B cell (primary cell): ENCODE results near the gene TTLL8. TPM values are rescaled to one million over a fixed set of nuclear protein-coding genes. Genes with fewer than 3 reads are reported as not detected.

Source experiments
- ATAC-seq: fragments of 200-7000 bp; cut with Tn5 transposase; one replicate; pipeline ENCODE4 v1.10.0; 2021; ENCODE audit warnings: low read depth, mild to moderate bottlenecking, moderate number of reproducible peaks, moderate library complexity
- CTCF ChIA-PET: fragments of 350-600 bp; sonication (Branson Sonifier 250); formaldehyde crosslinking; loops from one replicate; lab custom pipeline; 2021; ENCODE audit warnings: antibody characterized with exemption, inconsistent platforms; lab: Charles Lee
- POLR2A ChIA-PET: fragments of 350-600 bp; sonication (Branson Sonifier 250); formaldehyde crosslinking; loops from one replicate; lab custom pipeline; 2021; ENCODE audit warnings: antibody characterized with exemption; lab: Charles Lee
- DNase-seq: peaks from one replicate; pipeline ENCODE4 v3.0.0; 2013
- H2AFZ ChIP-seq: 2 replicates; pipeline ENCODE4 v1.6.1; 2012; ENCODE audit warnings: mild to moderate bottlenecking, low read depth, low read length; ENCODE audit not compliant: insufficient read depth, poor library complexity, severe bottlenecking
- H3K27ac ChIP-seq, 2 donors: 1 replicate in 1 of 2; 2 replicates in 1 of 2; pipeline ENCODE4 v1.5.1; 2012 to 2013; ENCODE audit warnings: low read length in 2 of 2, mild to moderate bottlenecking in 2 of 2, moderate library complexity in 1 of 2
- H3K27me3 ChIP-seq, 4 experiments: fragments of 200-600 bp in 1 of 4; sonication (generic) in 1 of 4; replicated peaks in 1 of 4; 1 replicate in 2 of 4; 2 replicates in 2 of 4; pipeline versions ENCODE4 v1.6.1 to v1.7.0; 2013 to 2016; ENCODE audit warnings: low read length in 3 of 4, mild to moderate bottlenecking in 2 of 4, mixed read lengths in 1 of 4, moderate library complexity in 1 of 4; ENCODE audit not compliant: insufficient read depth in 4 of 4, control insufficient read depth in 3 of 4; ENCODE audit errors: control extremely low read depth in 1 of 4
- H3K36me3 ChIP-seq, 2 experiments: replicated peaks in 1 of 2; 1 replicate in 1 of 2; 2 replicates in 1 of 2; pipeline versions ENCODE4 v1.6.1 to v1.7.1; 2013; ENCODE audit warnings: low read length in 1 of 2; ENCODE audit not compliant: insufficient read depth in 2 of 2, control insufficient read depth in 1 of 2; ENCODE audit errors: control extremely low read depth in 1 of 2, extremely low read depth in 1 of 2
- H3K4me1 ChIP-seq, 2 donors: fragments of 200-600 bp in 1 of 2; sonication (generic) in 1 of 2; 1 replicate in 1 of 2; 2 replicates in 1 of 2; pipeline versions ENCODE4 v1.5.1 to v1.6.1; 2013 to 2017; ENCODE audit warnings: low read length in 2 of 2; ENCODE audit not compliant: control insufficient read depth in 2 of 2, insufficient read depth in 2 of 2
- H3K4me2 ChIP-seq: replicated peaks from 2 replicates; pipeline ENCODE3; 2012; ENCODE audit warnings: mild to moderate bottlenecking, low read depth, low read length; ENCODE audit not compliant: poor library complexity, severe bottlenecking
- H3K4me3 ChIP-seq, 5 experiments: fragments of 200-600 bp in 1 of 5; sonication (generic) in 1 of 5; 1 replicate in 3 of 5; 2 replicates in 2 of 5; pipeline versions ENCODE4 v1.5.1 to v1.7.0; 2011 to 2016; ENCODE audit warnings: low read length in 4 of 5, mild to moderate bottlenecking in 4 of 5, low read depth in 2 of 5, control low read depth in 1 of 5, moderate library complexity in 1 of 5; ENCODE audit not compliant: insufficient read depth in 1 of 5; ENCODE audit errors: control extremely low read depth in 1 of 5, extremely low read depth in 1 of 5
- H3K79me2 ChIP-seq: fragments of 200-600 bp; sonication (generic); one replicate; pipeline ENCODE4 v1.6.0; 2016; ENCODE audit warnings: low read length; ENCODE audit not compliant: control insufficient read depth, insufficient read depth
- H3K9ac ChIP-seq: fragments of 200-600 bp; sonication (generic); 2 replicates; pipeline ENCODE4 v1.6.1; 2017; ENCODE audit warnings: mild to moderate bottlenecking, low read length, moderate library complexity
- H3K9me3 ChIP-seq, 3 donors: one replicate each; pipeline versions ENCODE4 v1.6.1 to v1.7.1; 2013; ENCODE audit warnings: low read length in 2 of 3; ENCODE audit not compliant: control insufficient read depth in 2 of 3, insufficient read depth in 1 of 3; ENCODE audit errors: control extremely low read depth in 1 of 3
- H4K20me1 ChIP-seq: 2 replicates; pipeline ENCODE4 v1.6.0; 2012; ENCODE audit warnings: mild to moderate bottlenecking, low read length; ENCODE audit not compliant: insufficient read depth, control insufficient read depth, poor library complexity, severe bottlenecking
- H3K27ac Mint-ChIP-seq: one replicate; pipeline ENCODE4 v1.8.0; 2021; ENCODE audit warnings: mixed read lengths
- H3K27me3 Mint-ChIP-seq: one replicate; pipeline ENCODE4 v1.8.0; 2021; ENCODE audit warnings: mixed read lengths
- H3K4me1 Mint-ChIP-seq: one replicate; pipeline ENCODE4 v1.8.0; 2021; ENCODE audit warnings: mixed read lengths
- H3K4me3 Mint-ChIP-seq: one replicate; pipeline ENCODE4 v1.8.0; 2021; ENCODE audit warnings: mixed read lengths
- H3K9me3 Mint-ChIP-seq: one replicate; pipeline ENCODE4 v1.8.0; 2022; ENCODE audit warnings: mixed read lengths; ENCODE audit not compliant: insufficient read depth
- EZH2 ChIP-seq: IDR thresholded peaks from 2 replicates; pipeline ENCODE4 v1.6.1; 2012; ENCODE audit warnings: borderline replicate concordance, low read depth, mild to moderate bottlenecking, moderate library complexity, low read length; ENCODE audit not compliant: insufficient read depth, poor library complexity, severe bottlenecking
- WGBS: methylation state at CpG from one replicate; pipeline ENCODE4 v1.1.5; 2013; ENCODE audit warnings: missing lambda C conversion rate; ENCODE audit not compliant: insufficient coverage; 5-methylcytosine and 5-hydroxymethylcytosine counted together
- intact Hi-C: fragments of 100-400 bp; cut with micrococcal nuclease; formaldehyde crosslinking; loops from one replicate; pipeline ENCODE4 v1.10.0; 2022
- polyA plus RNA-seq: library from polyadenylated mRNA; depleted of rRNA; stranded (reverse); fragments of >200 nt; gene quantifications from 2 replicates; pipeline ENCODE4 v1.2.3, GENCODE V29; 2012
- total RNA-seq, 2 donors: library from RNA; stranded (reverse); fragments of 120-200 nt in 1 of 2; gene quantifications; 1 replicate in 1 of 2; 2 replicates in 1 of 2; pipeline versions ENCODE4 v1.2.3 to v1.2.4, GENCODE V29; 2013 to 2022
- TF ChIP-seq, protein P1 (sequence below): fragments of 200-600 bp; IDR thresholded peaks from one replicate; pipeline ENCODE4 v1.8.0; 2022; ENCODE audit warnings: antibody characterized with exemption, mild to moderate bottlenecking

TTLL8 gene
- total and polyA plus RNA-seq, 2 donors (not counting 1 experiment from before 2014, with no cell fraction given): not detected

DNA sequence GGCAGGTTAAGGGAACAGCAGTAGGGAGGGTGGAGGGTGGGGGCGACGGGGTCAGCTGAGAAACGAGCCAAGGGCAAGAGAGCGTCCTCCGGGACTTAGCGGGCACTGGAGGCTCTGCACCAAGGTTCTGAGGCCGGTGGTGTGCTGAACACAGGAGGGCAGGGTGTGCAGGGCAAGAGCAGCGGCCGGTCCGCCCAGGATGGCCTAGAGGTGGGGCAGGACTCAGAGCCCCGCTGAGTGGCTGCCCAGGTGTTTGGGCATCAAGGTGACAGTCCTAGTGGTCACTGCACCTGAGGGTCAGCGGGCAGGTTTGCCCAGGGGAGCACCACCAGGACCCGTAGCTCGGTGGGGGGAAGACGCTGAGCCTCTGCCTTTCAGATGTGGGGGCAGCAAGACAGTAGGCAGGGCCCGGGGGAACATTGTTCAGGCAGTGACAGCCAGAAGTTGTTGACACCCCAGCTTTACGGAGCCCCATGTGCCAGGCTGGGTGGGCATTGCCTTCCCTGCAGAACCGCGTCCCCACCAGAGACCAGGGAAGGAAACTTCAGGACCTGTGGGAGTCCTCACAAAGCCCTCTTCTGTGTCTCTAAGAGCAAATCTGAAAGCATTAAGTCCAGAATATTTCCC lies 4.5 kb upstream of the TTLL8 start:
- no peak for DNase-seq
- Mint-ChIP-seq H3K27ac (no peak overlapping the region), H3K9me3 (no peaks in the 10 kb centered on the region), H3K4me3 (no peak overlapping the region), H3K27me3 (peaks cover 18% of the 10 kb centered on the region), H3K4me1 (peaks cover 4% of the 10 kb centered on the region)
- intact Hi-C loops: no loop called here
- Histone ChIP-seq H2AFZ (no peak overlapping the region), H3K4me3 (no peak overlapping the region), H3K79me2 (no peaks in the 10 kb centered on the region), H3K4me2 (no peak overlapping the region), H3K27me3 (peaks cover 0 to 17% (median 9%) of the 10 kb centered on the region in 4 experiments), H4K20me1 (no peaks in the 10 kb centered on the region), H3K27ac (no peak overlapping the region), H3K36me3 (no peaks in the 10 kb centered on the region), H3K9ac (no peak overlapping the region), H3K4me1 (peaks cover 4 to 9% of the 10 kb centered on the region in 2 donors), H3K9me3 (no peaks in the 10 kb centered on the region)
- CTCF ChIA-PET: no interaction called here
- no peak for TF ChIP-seq EZH2
- TF ChIP-seq, protein P1, sequence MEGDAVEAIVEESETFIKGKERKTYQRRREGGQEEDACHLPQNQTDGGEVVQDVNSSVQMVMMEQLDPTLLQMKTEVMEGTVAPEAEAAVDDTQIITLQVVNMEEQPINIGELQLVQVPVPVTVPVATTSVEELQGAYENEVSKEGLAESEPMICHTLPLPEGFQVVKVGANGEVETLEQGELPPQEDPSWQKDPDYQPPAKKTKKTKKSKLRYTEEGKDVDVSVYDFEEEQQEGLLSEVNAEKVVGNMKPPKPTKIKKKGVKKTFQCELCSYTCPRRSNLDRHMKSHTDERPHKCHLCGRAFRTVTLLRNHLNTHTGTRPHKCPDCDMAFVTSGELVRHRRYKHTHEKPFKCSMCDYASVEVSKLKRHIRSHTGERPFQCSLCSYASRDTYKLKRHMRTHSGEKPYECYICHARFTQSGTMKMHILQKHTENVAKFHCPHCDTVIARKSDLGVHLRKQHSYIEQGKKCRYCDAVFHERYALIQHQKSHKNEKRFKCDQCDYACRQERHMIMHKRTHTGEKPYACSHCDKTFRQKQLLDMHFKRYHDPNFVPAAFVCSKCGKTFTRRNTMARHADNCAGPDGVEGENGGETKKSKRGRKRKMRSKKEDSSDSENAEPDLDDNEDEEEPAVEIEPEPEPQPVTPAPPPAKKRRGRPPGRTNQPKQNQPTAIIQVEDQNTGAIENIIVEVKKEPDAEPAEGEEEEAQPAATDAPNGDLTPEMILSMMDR: no peak
- POLR2A ChIA-PET: no interaction called here
- no peak for ATAC-seq
- 92% methylated on average over 19 of the region's 19 CpGs for WGBS

DNA sequence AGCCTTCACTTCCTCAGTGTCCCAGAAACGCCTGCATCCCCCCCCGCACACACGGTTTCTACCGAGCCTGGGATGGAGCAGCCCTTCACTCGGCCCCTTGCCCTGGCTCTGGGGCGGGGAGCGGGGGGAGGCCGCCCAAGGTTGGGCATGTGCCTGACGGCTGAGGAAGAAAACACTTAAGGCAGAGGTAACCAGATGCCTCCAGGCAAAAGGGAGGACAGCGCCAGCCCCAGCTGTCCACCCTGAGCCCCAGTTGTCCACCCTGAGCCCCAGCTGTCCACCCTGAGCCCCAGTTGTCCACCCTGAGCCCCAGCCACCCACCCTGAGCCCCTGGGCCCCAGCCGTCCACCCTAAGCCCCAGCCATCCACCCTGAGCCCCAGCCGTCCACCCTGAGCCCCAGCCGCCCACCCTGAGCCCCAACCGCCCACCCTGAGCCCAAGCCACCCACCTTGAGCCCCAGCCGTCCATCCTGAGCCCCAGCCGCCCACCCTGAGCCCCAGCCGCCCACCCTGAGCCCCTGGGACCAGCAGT lies 3.8 kb upstream of the TTLL8 start:
- H3K36me3 ChIP-seq: no peaks in the 10 kb centered on the region
- Mint-ChIP-seq H3K27ac (no peak overlapping the region), H3K4me3 (no peak overlapping the region), H3K27me3 (peaks cover 19% of the 10 kb centered on the region), H3K4me1 (peaks cover 4% of the 10 kb centered on the region), H3K9me3 (no peaks in the 10 kb centered on the region)
- no peak overlapping the region for H3K9ac ChIP-seq
- TF ChIP-seq, protein P1: no peak
- TF ChIP-seq EZH2: no peak
- H3K79me2 ChIP-seq: no peaks in the 10 kb centered on the region
- no peaks in the 10 kb centered on the region for H4K20me1 ChIP-seq
- no peak overlapping the region for H2AFZ ChIP-seq
- H3K4me1 ChIP-seq: peaks cover 4 to 9% of the 10 kb centered on the region in 2 donors
- H3K9me3 ChIP-seq: no peaks in the 10 kb centered on the region
- ChIA-PET POLR2A (no interaction called here), CTCF (no interaction called here)
- no peak for ATAC-seq
- H3K27ac ChIP-seq: no peak overlapping the region
- H3K27me3 ChIP-seq: peaks cover 0 to 22% (median 13%) of the 10 kb centered on the region in 4 experiments
- no peak overlapping the region for H3K4me3 ChIP-seq
- H3K4me2 ChIP-seq: no peak overlapping the region
- 64% methylated on average over 13 of the region's 17 CpGs for WGBS
- intact Hi-C loops: no loop called here
- no peak for DNase-seq
